ENCODE results near the gene NFATC2IP. TPM values are rescaled to one million over a fixed set of nuclear protein-coding genes. Genes with fewer than 3 reads are reported as not detected.

Gene NFATC2IP
- 100 to 1,000 TPM; 120 to 133 TPM for total RNA-seq

DNA sequence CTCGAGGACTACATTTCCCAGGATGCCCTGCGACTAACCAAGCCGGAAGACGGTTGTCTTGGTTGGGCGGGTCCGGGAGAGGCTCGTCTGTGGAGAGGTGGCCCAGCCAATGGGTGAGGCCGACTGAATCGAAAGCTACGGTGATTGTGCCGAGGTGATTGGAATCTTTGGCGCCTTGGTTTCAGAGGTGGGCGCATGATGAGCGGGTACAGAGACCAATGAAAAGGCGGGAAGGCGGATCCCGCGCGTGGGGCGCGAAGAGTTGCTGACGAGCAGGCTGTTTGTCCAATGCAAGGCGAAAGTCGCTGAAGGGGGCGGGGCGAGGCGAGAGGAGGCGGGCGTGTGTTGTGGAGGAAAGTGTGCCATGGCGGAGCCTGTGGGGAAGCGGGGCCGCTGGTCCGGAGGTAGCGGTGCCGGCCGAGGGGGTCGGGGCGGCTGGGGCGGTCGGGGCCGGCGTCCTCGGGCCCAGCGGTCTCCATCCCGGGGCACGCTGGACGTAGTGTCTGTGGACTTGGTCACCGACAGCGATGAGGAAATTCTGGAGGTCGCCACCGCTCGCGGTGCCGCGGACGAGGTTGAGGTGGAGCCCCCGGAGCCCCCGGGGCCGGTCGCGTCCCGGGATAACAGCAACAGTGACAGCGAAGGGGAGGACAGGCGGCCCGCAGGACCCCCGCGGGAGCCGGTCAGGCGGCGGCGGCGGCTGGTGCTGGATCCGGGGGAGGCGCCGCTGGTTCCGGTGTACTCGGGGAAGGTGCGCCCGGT, at the start of gene NFATC2IP:
Gene NFATC2IP (plus strand): TSS at position 290 of the 762 bp plus-strand sequence. CDS start 75 bp downstream, at position 365.
- ATAC-seq (peak; percentile 96), DNase-seq (peak; percentile 100)
- H3K27me3 Mint-ChIP-seq, result no peaks in the 10 kb centered on the region
- peak within 1 kb of the TSS; percentile 97 for H3K4me3 Mint-ChIP-seq
- no peaks in the 10 kb centered on the region for H3K9me3 Mint-ChIP-seq (ENCODE audit: low read depth)
- peaks cover 24% of the 10 kb centered on the region for H3K36me3 Mint-ChIP-seq
- H3K27ac Mint-ChIP-seq, result peak within 1 kb of the TSS; percentile 89
- CTCF ChIA-PET, result interaction anchor here (0.6 to 1.0 kb wide), 5 partner anchors 12 to 104 kb away, joined by 3 to 4 read pairs (median 3); no protein-coding TSS in a partner anchor
- H3K4me1 Mint-ChIP-seq, result peaks cover 33% of the 10 kb centered on the region

DNA sequence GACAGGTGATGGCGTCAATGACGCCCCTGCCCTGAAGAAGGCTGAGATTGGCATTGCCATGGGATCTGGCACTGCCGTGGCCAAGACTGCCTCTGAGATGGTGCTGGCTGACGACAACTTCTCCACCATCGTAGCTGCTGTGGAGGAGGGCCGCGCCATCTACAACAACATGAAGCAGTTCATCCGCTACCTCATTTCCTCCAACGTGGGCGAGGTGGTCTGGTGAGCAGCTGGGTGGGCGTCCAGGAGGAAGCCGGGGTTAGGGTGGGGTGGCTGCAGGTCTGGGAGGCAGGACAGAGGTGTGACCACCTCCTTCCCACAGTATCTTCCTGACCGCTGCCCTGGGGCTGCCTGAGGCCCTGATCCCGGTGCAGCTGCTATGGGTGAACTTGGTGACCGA, 48.9 kb upstream of the NFATC2IP start:
- Mint-ChIP-seq H3K4me1 (peaks cover 3% of the 10 kb centered on the region), H3K9me3 (ENCODE audit: low read depth) (no peaks in the 10 kb centered on the region), H3K36me3 (no peaks in the 10 kb centered on the region), H3K27me3 (no peaks in the 10 kb centered on the region), H3K27ac (no peak overlapping the region), H3K4me3 (no peak overlapping the region)
- ATAC-seq, result no peak
- DNase-seq, result no peak
- CTCF ChIA-PET, result interaction anchor here (1.1 kb wide), 1 partner anchor 43 kb away, joined by 3 read pairs; no protein-coding TSS in a partner anchor

DNA sequence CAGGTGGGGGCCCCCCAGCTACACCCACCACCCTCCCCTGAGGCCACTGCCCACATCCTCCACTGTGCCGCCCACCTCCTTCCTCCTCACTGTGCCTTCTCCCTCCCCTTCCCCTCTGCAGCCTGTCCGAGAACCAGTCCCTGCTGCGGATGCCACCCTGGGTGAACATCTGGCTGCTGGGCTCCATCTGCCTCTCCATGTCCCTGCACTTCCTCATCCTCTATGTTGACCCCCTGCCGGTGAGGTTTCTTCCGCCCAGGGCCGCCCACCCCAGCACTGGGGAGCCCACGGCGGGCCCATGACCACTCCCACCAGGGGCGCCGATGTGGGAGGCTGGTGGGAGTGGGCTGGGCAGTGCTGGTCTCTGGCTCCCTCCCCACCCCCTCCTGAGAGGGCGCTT, 47.8 kb upstream of the NFATC2IP start:
- H3K36me3 Mint-ChIP-seq, result no peaks in the 10 kb centered on the region

DNA sequence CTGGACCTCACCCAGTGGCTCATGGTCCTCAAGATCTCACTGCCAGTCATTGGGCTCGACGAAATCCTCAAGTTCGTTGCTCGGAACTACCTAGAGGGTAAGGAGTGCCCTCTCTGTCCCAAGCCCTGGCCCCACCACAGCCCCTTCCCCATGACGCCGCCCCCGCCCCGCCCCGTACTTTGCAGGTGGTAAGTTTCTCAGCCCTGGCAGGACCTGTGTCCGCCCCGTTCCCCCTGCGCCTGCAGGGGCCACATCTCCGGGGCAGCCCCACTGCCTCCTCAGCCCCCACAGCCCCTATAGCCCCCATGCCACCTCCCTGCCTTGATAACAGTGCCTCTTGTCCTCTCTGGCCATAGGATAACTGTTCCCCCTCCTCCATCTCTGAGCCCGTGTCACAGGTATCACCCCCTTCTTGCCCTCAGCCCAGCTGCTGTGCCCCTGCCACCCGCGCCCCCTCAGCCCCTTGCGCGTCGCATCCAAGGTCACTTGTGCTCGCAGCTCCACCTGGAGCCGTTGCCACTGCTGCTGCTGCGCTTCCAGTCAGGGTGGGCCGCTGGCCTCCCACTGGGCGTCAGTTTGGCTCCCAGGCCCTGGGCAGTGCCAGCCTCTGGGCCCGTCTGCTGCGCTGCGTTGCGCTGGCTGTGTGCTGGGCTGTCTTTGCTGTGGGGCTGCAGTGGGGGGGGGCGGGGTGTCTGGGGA, 47.2 kb upstream of the NFATC2IP start:
- no peak for ATAC-seq
- H3K36me3 Mint-ChIP-seq, result no peaks in the 10 kb centered on the region
- no peak overlapping the region for H3K27ac Mint-ChIP-seq

More for the DNA sequence above, 47.8 kb upstream of the NFATC2IP start:
- Mint-ChIP-seq H3K9me3 (ENCODE audit: low read depth) (no peaks in the 10 kb centered on the region), H3K4me1 (peaks cover 3% of the 10 kb centered on the region), H3K27me3 (no peaks in the 10 kb centered on the region), H3K4me3 (no peak overlapping the region), H3K27ac (no peak overlapping the region)
- no peak for ATAC-seq
- CTCF ChIA-PET, result no interaction called here
- no peak for DNase-seq

DNA sequence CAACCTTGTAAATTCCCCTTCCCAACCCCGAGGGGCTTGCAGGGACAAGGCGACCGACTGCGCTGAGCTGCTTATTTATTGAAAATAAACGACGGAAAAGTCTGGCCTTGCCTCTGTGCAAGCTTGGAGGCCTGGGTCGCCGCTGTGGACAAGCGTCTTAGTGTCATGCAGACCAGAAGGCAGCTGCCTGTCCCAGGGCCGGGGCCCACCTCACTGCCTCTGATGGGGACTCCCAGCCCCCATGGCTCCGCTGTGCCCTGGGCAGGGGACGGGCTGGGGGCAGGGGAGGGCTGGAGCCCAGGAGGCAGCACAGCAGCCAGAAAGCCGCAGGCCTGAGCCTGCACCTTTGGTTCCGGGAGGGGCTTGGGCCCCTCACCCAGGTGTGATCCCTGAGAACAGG, 46.4 kb upstream of the NFATC2IP start:
- no peak for DNase-seq
- no peak for ATAC-seq
- H3K36me3 Mint-ChIP-seq, result no peaks in the 10 kb centered on the region
- no peak overlapping the region for H3K4me3 Mint-ChIP-seq
- CTCF ChIA-PET, result no interaction called here
- peaks cover 3% of the 10 kb centered on the region for H3K4me1 Mint-ChIP-seq
- H3K9me3 Mint-ChIP-seq (ENCODE audit: low read depth), result no peaks in the 10 kb centered on the region
- H3K27ac Mint-ChIP-seq, result no peak overlapping the region
- no peaks in the 10 kb centered on the region for H3K27me3 Mint-ChIP-seq

More for the DNA sequence above, 47.2 kb upstream of the NFATC2IP start:
- Mint-ChIP-seq H3K4me3 (no peak overlapping the region), H3K9me3 (ENCODE audit: low read depth) (no peaks in the 10 kb centered on the region), H3K27me3 (no peaks in the 10 kb centered on the region), H3K4me1 (peaks cover 3% of the 10 kb centered on the region)
- no peak for DNase-seq
- CTCF ChIA-PET, result no interaction called here

DNA sequence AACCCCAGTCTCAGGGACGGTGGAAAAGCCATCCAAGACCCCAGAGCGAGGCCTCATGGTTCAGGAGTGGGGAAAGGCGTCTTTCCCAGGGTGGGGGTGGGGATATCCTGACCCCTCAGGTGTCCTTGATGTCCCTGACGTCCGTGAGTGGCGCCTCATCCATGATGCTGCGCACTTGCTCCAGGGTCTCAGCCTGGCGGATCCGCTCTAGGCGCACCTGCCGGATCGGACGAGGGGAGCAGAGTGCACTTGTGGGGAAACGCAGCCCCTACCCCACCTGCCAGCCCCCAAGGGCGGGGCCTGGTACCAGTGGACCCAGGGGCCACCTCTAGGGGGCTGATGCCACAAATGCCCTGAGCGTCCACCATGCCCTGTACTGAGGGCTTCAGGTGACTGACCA, 45.9 kb upstream of the NFATC2IP start:
- no peaks in the 10 kb centered on the region for H3K9me3 Mint-ChIP-seq (ENCODE audit: low read depth)
- H3K27me3 Mint-ChIP-seq, result no peaks in the 10 kb centered on the region
- CTCF ChIA-PET, result no interaction called here
- H3K36me3 Mint-ChIP-seq, result no peaks in the 10 kb centered on the region
- DNase-seq, result no peak
- H3K4me1 Mint-ChIP-seq, result peaks cover 3% of the 10 kb centered on the region
- no peak overlapping the region for H3K27ac Mint-ChIP-seq
- no peak overlapping the region for H3K4me3 Mint-ChIP-seq
- no peak for ATAC-seq

DNA sequence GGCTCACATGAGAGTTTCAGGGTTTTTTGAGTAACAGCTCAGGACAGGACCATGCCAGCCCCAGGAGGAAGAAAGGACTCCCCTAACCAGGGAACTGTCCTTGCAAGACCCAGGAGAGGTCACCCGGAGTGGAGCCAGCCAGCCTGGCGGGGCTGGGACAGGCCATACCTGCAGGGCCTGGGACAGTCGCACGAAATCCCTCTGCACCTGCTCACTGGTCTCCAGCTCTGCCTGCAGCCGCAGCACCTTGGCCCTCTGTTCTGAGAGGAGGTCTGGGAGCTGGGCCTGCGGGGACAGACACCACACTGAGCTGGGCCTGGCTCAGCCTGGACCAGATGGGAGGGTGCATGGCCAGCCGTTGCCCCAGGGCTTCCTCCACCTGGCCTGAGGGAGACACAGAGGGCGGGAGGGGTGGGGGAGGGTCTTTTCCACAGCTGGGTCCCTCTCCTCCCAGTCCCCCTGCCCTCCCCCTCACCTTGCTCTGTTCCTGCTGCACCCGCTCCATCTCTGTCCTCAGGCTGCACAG, 45.4 kb upstream of the NFATC2IP start:
- DNase-seq, result no peak
- Mint-ChIP-seq H3K27ac (no peak overlapping the region), H3K4me3 (no peak overlapping the region), H3K27me3 (no peaks in the 10 kb centered on the region), H3K9me3 (ENCODE audit: low read depth) (no peaks in the 10 kb centered on the region), H3K36me3 (no peaks in the 10 kb centered on the region), H3K4me1 (no peaks in the 10 kb centered on the region)
- no peak for ATAC-seq
- CTCF ChIA-PET, result no interaction called here

DNA sequence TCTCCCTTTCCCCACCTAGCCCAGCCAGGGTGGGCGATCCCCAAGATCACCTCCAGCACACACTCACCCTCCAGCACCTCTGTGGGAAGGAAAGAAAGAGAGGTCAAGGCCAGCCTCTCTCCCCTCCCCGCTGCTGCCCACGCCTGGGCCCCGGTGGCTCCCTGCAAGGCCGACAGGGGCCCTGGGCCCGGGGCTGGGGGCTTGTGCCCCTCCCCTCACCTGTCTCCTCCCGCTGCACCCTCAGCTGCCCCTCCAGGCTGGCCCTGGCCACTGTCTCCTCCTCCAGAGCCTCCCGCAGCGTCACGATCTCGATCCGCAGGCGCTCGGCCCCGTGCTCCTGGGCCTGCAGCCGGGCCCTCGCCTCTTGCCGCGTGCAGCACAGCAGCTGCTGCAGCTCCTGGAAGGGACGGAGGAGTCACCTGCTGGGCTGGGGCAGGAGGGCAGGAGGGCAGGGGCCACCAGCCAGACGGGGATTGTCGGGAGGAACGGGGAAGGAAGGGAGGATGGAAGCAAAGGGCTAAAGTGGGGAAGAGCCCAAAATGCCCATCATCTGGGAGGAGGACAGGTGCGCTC, 44.9 kb upstream of the NFATC2IP start:
- ATAC-seq (no peak), DNase-seq (no peak)
- CTCF ChIA-PET, result no interaction called here
- no peaks in the 10 kb centered on the region for H3K4me1 Mint-ChIP-seq
- no peaks in the 10 kb centered on the region for H3K9me3 Mint-ChIP-seq (ENCODE audit: low read depth)
- H3K4me3 Mint-ChIP-seq, result no peak overlapping the region
- no peaks in the 10 kb centered on the region for H3K27me3 Mint-ChIP-seq
- no peaks in the 10 kb centered on the region for H3K36me3 Mint-ChIP-seq
- H3K27ac Mint-ChIP-seq, result no peak overlapping the region

DNA sequence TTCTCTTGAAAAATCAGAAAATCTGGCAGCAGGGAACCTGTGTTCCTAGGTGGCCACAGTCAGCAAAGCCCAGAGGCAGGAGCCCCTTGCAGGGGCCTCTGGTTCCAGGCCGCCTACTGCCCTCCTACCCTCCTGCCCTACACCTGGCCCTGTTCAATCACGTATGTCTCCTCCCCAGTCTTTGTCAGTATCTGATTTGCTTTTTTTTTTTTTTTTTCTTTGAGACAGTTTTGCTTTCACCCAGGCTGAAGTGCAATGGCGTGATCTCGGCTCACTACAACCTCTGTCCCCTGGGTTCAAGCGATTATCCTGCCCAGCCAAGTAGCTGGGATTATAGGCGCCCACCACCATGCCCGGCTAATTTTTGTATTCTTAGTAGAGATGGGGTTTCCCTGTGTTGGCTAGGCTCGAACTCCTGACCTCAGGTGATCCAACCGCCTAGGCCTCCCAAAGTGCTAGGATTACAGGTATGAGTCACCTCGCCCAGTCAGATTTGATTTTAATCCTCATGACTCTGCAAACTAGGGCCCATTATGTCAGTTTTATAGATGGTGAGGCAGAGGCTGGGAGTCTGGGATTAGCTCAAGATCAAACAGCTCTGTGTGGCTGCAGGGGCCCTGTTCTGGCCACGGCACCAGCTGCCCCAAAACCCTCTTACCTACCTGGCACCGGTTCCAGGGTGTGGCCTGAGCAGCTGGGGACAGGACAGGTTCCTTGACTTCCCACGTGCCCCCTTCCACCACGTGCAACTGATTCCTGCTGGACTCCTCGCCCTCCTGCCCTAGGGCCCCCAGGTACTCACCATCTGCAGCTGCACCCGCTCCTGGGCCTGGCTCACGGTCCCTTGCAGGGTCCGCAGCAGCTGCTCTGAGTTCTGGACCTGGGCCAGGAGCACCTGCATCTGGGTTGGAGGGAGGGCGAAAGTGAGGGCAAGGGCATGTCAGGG, 40.4 kb upstream of the NFATC2IP start:
- Mint-ChIP-seq H3K36me3 (peaks cover 4% of the 10 kb centered on the region), H3K9me3 (ENCODE audit: low read depth) (no peaks in the 10 kb centered on the region), H3K27me3 (no peaks in the 10 kb centered on the region), H3K27ac (no peak overlapping the region), H3K4me1 (no peaks in the 10 kb centered on the region), H3K4me3 (no peak overlapping the region)
- DNase-seq (no peak), ATAC-seq (no peak)
- CTCF ChIA-PET, result no interaction called here

DNA sequence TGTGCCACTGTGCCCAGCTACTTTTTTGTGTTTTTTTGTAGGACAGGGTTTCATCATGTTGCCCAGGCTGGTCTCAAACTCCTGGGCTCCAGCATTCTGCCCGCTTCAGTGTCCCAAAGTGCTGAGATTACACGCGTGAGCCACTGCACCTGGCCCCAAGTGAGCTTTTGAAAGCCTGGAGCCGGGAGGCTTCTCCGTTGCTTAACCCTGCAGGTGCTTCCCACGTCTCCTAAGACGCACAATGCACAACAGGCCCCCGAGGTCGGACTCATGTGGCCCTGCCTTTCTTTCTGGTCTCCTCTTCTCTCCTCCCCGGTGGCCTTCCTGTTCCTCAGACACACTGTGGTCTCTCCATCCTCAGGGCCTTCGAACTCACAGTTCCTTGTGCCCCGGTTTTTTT, 38.2 kb upstream of the NFATC2IP start:
- Mint-ChIP-seq H3K36me3 (peaks cover 11% of the 10 kb centered on the region), H3K4me1 (no peaks in the 10 kb centered on the region), H3K4me3 (no peak overlapping the region), H3K27ac (no peak overlapping the region), H3K27me3 (no peaks in the 10 kb centered on the region), H3K9me3 (ENCODE audit: low read depth) (no peaks in the 10 kb centered on the region)
- ATAC-seq (no peak), DNase-seq (no peak)
- CTCF ChIA-PET, result no interaction called here

DNA sequence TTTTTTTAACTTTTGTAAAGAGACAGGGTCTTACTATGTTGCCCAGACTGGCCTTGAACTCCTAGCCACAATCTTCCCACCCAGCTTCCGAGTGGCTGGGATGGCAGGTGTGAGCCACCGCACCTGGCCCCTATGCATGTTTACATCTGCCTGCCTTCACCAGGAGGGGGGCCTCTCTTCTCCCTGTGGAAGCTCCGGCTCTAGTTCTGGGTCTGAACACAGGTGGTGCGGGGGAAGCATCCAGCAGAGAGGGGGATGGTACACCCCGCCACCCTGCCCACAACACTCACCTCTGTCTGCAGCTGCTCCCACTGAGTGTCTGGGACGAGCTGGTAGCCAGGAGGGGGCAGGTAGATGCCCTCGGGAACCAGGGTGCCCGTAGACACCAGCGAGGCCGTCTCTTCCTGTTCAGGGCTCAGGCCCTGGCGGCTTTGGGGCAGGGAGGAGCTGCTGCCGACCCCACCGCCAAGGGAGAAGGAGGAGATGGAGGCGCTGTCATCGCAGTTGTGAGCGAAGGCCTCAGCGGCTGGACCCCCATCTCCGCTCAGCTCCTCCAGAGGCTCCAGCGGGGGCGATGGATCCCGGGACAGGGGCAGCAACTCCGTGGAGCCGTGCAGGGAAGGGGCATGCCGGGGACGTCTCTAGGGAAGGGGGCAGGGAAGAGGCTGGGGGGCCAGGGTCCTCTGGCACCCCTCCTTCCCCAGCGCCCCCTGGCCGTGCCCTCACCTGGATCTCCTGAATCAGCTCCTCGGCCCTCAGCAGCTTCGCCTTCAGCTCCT, 36.6 kb upstream of the NFATC2IP start:
- CTCF ChIA-PET, result interaction anchor here (3.1 kb wide), 1 partner anchor 32 kb away, joined by 9 read pairs; no protein-coding TSS in a partner anchor
- Mint-ChIP-seq H3K4me3 (no peak overlapping the region), H3K4me1 (no peaks in the 10 kb centered on the region), H3K9me3 (ENCODE audit: low read depth) (no peaks in the 10 kb centered on the region), H3K27ac (no peak overlapping the region), H3K36me3 (peaks cover 11% of the 10 kb centered on the region), H3K27me3 (no peaks in the 10 kb centered on the region)
- DNase-seq (no peak), ATAC-seq (no peak)

DNA sequence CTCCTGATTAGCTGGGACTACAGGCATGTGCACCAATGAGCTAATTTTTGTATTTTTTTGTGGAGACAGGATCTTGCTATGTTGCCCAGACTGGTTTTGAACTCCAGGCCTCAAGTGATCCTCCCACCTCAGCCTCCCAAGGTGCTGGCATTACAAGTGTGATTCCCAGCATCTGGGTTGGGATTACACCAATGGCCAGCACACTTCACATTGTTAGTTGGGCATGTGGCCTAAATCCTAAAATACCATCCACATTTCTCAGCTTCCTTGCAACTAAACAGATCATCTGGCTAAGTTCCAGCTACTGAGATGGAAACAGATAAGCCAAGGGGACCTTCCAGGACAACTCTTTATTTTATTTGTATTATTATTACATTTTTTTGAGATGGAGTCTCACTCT, 35.6 kb upstream of the NFATC2IP start:
- Mint-ChIP-seq H3K4me3 (no peak overlapping the region), H3K4me1 (no peaks in the 10 kb centered on the region), H3K27me3 (no peaks in the 10 kb centered on the region), H3K36me3 (peaks cover 11% of the 10 kb centered on the region), H3K27ac (no peak overlapping the region), H3K9me3 (ENCODE audit: low read depth) (no peaks in the 10 kb centered on the region)
- CTCF ChIA-PET, result interaction anchor here (3.1 kb wide), 1 partner anchor 31 kb away, joined by 9 read pairs; no protein-coding TSS in a partner anchor
- DNase-seq (no peak), ATAC-seq (no peak)

Data from activated CD8-positive, alpha-beta memory T cell treated with anti-CD3 and anti-CD28 coated beads, Interleukin-2, amount 10 ng/mL, durations not matched to agents 7 days and 5 days (primary cell).